ENCODE measurements around the gene CLDN24.
A peak's percentile ranks its signal among the peaks of the same experiment; 100 is the strongest.

CLDN24 gene

DNA sequence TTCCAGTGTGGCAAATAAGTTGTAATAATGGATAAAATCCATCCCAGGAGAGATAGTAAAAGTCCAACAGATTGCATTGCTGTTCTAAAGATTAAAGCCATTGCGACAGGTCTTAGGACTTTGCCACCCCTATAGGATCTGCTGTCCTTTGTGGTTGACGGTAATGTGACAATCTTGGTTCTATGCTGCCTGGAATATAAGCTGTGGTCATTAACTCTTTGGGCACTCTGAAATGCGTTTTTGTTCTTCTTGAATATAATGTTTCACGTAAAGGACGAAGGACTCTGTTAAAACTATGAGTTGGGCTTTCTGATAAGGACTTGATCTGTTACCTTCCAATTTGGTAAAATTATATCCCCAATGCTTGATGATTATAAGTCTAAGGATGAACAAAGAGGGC lies at the start of gene CLDN24:
TSS of gene CLDN24 (minus strand) at position 101 of the 400 bp plus-strand sequence. CDS start at position 101, 0 bp downstream.
- DNase-seq (ENCODE audit: low read depth in 2 of 2), result no peak

- DNase-seq (ENCODE audit: low read depth in 2 of 2), result no peak
These were observed 48.6 kb upstream of the CLDN24 start for GRCh38 chr4:183370786-183371185.

DNA sequence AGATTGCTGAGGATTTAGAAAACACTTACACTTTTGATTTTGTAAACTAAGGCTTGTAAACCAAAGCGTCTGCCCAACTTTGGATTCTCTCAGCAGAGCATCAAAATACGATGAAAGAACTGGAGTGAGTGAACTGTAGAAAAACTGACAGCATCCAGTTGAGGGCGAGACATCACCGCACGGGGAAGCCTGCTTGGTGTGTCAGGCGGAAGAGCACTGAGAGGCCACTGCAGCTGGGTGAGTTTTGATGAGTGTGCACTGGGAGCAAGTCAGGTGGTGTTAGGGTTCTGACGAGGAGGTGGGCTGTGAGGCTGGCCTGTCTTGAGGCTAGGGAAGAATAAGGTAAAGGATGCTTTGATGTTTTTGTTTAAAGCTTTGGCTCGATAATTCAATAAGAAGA lies 46.8 kb upstream of the CLDN24 start:
- DNase-seq (ENCODE audit: low read depth in 2 of 2), result no peak

DNA sequence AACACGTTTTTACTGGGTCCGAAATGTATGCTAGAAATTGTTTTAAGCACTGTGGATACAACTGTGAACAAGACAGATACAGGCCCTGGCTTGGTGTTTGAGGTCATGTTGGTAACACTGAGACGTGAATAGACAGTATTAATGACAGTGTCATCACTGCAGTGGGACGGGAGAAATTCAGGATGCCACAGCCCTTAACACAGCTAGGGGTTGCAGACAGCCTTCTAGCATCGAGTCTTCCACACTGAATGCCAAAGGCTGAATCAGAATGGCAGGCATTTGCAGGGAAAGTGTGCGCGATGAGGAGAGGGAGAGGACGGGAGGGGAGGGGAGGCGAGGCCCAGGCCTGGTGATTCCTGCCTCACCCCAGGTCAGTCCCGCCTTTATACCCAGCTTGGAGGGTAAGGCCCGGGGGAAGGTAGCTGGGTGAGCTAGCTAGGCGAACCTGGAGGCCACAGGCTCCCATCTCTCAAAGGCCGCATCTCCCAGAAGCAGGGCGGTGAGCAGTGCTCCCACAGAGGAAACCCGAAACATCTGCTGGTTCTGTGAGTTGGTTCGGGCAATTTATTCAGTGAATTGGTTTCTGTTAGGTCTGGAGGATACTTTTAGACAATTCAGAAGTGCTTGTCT lies 44.1 kb upstream of the CLDN24 start:
- no peak for DNase-seq (ENCODE audit: low read depth in 2 of 2)

GRCh38 chr4:183364025-183364424 lies 41.8 kb upstream of the CLDN24 start:
- no peak for DNase-seq (ENCODE audit: low read depth in 2 of 2)

GRCh38 chr4:183362916-183363542 lies 40.8 kb upstream of the CLDN24 start:
- no peak for DNase-seq (ENCODE audit: low read depth in 2 of 2)

- DNase-seq (ENCODE audit: low read depth in 2 of 2), result no peak
These were observed 39.8 kb upstream of the CLDN24 start for GRCh38 chr4:183362036-183362435.

GRCh38 chr4:183360161-183360919 lies 38.1 kb upstream of the CLDN24 start:
- DNase-seq (ENCODE audit: low read depth in 2 of 2), result no peak

DNA sequence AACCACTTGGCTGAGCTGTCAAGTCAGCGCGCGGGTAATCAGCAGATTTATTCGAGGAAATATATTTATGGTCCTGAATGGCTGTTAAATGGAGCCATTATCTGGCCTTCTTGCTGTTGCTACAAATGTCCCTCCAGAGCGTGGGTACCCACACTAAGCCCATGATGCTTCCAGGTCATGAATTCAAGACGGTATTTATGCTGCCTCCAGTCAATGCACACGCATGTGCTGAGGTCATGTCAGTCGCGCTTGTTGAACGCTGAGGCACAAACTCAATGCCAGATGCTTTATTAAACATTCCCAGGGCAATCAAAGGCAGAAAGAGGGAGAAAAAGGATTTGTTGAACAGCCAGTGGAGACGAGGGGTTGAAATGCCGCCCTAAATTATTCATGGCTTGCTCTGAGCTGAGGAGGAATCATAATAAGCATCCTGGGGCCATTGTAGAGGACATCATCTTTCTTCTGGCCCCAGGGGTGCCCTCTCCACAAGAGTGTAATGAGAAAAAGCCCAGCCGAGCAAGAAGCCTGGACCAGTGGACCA lies 36.1 kb upstream of the CLDN24 start:
- no peak for DNase-seq (ENCODE audit: low read depth in 2 of 2)

DNA sequence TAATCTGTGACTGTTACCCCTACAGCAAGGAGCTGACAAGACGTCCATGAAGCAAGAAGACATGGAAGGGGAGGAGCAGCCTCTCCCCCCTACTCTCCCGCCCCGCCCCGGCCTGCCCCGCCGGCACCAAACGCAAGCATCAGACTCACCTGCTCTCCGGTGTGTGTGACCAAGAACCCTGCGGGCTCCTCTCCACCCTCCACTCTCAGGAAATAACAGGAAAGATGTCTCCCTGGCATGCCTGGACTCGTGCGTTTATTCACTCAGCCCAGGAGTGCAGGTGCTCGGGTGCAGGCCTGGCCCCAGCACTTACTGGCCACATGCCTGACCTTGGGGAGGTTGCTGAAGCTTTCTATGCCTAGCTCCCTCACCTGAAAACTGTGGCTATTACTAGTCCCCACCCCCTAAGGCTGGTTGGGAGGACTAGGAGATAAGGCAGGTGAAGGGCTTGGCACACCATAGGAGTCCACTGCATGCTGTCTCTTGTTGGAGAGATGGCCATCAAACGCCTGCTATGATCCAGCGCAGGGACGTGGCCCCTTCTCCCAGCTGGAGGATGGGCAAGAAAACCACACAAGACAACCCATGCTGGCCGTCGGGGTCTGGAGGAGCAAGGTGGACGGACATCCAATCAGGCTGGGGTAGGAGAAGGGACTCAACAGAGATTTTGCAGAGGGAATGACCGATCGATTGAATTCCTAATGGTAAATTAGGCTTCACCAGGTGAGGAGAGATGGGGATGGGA lies 34.9 kb upstream of the CLDN24 start:
- no peak for DNase-seq (ENCODE audit: low read depth in 2 of 2)

DNA sequence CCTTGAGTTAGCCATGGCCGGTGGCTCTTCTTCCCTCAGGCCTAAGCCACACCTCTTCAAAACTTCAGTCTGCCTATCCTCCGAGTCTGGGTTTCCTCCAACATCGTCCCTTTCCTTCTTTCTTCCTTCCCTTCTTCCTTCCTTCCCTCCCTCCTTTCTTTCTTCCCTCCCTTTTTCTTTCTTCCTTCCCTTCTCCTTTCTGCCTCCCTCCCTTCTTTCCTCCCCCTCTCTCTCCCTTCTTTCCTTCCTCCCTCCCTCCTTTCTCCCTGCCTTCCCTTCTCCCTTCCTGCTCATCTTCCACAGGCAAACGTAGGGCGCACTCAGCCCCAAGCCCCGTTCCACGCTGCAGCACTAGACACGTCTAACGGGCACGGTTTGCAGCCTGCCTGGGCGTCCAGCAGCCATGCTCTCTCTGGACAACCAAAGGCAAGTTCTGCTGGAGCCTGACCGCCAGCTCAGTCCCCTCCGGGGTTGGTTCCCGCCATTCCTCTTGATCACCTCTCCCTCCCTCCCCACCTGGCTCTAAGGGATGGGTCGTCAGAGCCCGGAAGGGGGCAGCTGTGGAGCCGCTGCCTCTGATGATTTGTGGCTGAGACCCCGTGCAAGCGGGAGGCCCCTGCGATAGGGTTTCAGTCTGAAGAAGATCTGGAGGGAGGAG lies 34.1 kb upstream of the CLDN24 start:
- DNase-seq (ENCODE audit: low read depth in 2 of 2), result no peak

DNA sequence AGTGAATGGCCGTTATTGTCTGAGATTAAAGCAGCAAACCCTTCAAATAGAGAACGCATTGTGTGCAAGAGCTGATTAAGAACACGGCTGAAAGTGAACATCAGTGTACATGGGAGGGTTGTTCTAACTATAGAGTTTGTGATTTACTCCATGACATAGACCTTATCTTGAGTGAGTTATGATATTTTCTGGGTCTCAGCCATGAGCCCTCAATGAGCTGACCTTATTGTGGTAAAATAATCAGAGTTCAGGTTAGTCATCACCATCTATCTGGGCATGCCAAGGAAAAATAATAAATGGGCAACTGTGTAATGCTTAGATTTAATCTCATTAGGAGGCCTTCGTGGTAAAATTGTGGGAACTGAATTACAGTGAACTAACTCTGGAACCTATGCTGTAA lies 33.2 kb upstream of the CLDN24 start:
- DNase-seq (ENCODE audit: low read depth in 2 of 2), result no peak

GRCh38 chr4:183354219-183354618 lies 32.0 kb upstream of the CLDN24 start:
- no peak for DNase-seq (ENCODE audit: low read depth in 2 of 2)

- DNase-seq (ENCODE audit: low read depth in 2 of 2), result no peak
These were observed 31.3 kb upstream of the CLDN24 start for GRCh38 chr4:183353557-183353956.

GRCh38 chr4:183352546-183352945 lies 30.3 kb upstream of the CLDN24 start:
- DNase-seq (ENCODE audit: low read depth in 2 of 2), result no peak

DNA sequence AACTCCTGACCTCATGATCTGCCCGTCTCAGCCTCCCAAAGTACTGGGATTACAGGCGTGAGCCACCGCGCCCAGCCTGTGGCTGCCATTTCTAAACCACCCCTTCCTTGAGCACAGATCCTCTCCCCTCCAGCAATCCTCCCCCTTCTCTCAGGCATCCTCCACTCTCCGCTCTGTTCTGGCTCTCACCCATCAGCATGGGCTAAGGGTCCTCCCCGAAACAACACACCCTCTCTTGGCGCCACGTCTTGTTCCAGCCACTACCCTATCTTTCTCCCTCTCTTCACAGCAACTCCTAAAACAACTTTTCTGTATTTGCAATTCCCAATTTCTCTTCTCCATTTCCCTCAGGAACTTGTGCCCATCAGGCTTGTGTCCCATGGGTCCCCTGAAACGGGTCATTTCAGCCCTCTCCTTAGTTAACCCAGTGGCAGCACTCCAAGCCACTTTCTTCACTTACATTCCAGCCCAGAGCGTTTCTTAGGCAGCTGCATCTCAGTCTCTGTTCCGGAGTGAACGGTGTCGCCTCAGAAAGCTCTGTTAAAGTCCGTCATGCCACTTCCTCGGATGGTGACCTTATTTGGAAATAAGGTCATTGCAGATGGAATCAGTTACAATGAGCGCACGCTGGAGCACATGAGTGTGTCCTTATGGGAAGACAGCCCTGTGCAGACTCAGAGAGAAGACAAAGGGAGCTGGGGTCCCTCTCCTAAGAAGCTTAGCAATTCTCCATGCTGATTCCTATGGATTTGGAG lies 28.3 kb upstream of the CLDN24 start:
- DNase-seq (ENCODE audit: low read depth in 2 of 2), result no peak

GRCh38 chr4:183349673-183350072 lies 27.4 kb upstream of the CLDN24 start:
- no peak for DNase-seq (ENCODE audit: low read depth in 2 of 2)

GRCh38 chr4:183348706-183349659 lies 26.8 kb upstream of the CLDN24 start:
- DNase-seq (ENCODE audit: low read depth in 2 of 2), result peak in 1 of 2 donors; percentile 28

- DNase-seq (ENCODE audit: low read depth in 2 of 2), result no peak
These were observed 25.9 kb upstream of the CLDN24 start for GRCh38 chr4:183348136-183348535.

- DNase-seq (ENCODE audit: low read depth in 2 of 2), result no peak
These were observed 25.3 kb upstream of the CLDN24 start for GRCh38 chr4:183347566-183347965.

Measured in stimulated activated CD8-positive, alpha-beta memory T cell treated with anti-CD3 and anti-CD28 coated beads, Interleukin-2, amount 100 ng/mL, for 48 hours (primary cell).